Uterus (tissue), 4 donors: Measurements from ENCODE around the gene MTURN. TPM values are rescaled to one million over a fixed set of nuclear protein-coding genes. Genes with fewer than 3 reads are reported as not detected.

Experiments used
- DNase-seq, 2 donors: peaks; one replicate each; pipeline ENCODE4 v3.0.0-alpha.2; 2019 to 2020
- H3K27ac ChIP-seq, 2 donors: fragments of 200-600 bp; sonication (generic); 1 replicate in 1 of 2; 2 replicates in 1 of 2; pipeline ENCODE4 v1.5.1; 2016 to 2018
- H3K27me3 ChIP-seq, 2 donors: fragments of 200-600 bp; sonication (generic); one replicate each; pipeline ENCODE4 v1.5.1; 2018 to 2019; ENCODE audit warnings: control low read depth in 1 of 2
- H3K36me3 ChIP-seq, 2 donors: fragments of 200-600 bp; sonication (generic); one replicate each; pipeline ENCODE4 v1.5.1; 2019; ENCODE audit warnings: control low read depth in 1 of 2
- H3K4me1 ChIP-seq, 2 donors: fragments of 200-600 bp; sonication (generic); one replicate each; pipeline ENCODE4 v1.5.1; 2018 to 2019; ENCODE audit warnings: control low read depth in 1 of 2
- H3K4me3 ChIP-seq, 2 donors: fragments of 200-600 bp; sonication (generic); 1 replicate in 1 of 2; 2 replicates in 1 of 2; pipeline ENCODE4 v1.5.1; 2018 to 2019; ENCODE audit warnings: mild to moderate bottlenecking in 1 of 2
- H3K9me3 ChIP-seq, 2 donors: fragments of 200-600 bp; sonication (generic); one replicate each; pipeline ENCODE4 v1.5.1; 2019; ENCODE audit warnings: control low read depth in 1 of 2
- CTCF ChIP-seq, 4 experiments: fragments of 200-600 bp in 2 of 4; fragments of 450-650 bp in 2 of 4; sonication (generic) in 2 of 4; IDR thresholded peaks; one replicate each; pipeline ENCODE4 v1.5.1; 2016 to 2019; ENCODE audit warnings: antibody characterized with exemption in 4 of 4, mild to moderate bottlenecking in 2 of 4, moderate library complexity in 1 of 4
- POLR2A ChIP-seq, 2 donors: fragments of 450-650 bp; IDR thresholded peaks; one replicate each; pipeline ENCODE4 v1.6.1; 2016; ENCODE audit warnings: antibody characterized with exemption in 2 of 2, mild to moderate bottlenecking in 1 of 2, moderate library complexity in 1 of 2
- intact Hi-C: fragments of 100-400 bp; cut with DNase I; formaldehyde crosslinking; loops from one replicate; pipeline ENCODE4 v1.15.1; 2023; ENCODE audit warnings: low total_unique reads
- total RNA-seq, 4 donors: library from RNA; depleted of rRNA in 3 of 4; stranded (reverse); fragments of >200 nt in 3 of 4; gene quantifications; one replicate each; pipeline versions ENCODE4 v1.1.0 to v1.2.4, GENCODE V29; 2014 to 2023
- donor health status: DM: yes; HTN: yes; CAD: no.

MTURN gene
- total RNA-seq, 4 donors from 2014 or later: 45.1 to 75.9 (median 53.1) TPM

GRCh38 chr7:30112103-30112713, 22.6 kb upstream of the MTURN start:
- Histone ChIP-seq H3K27ac (no peak overlapping the region), H3K27me3 (no peaks in the 10 kb centered on the region), H3K4me3 (no peak overlapping the region), H3K9me3 (peaks cover 0 to 15% of the 10 kb centered on the region in 2 donors), H3K4me1 (no peaks in the 10 kb centered on the region), H3K36me3 (no peaks in the 10 kb centered on the region)
- no peak for DNase-seq
- TF ChIP-seq POLR2A (IDR thresholded peaks at IDR 0.05) (no peak), CTCF (IDR thresholded peaks at IDR 0.05) (no peak)
- intact Hi-C loops: no loop called here

GRCh38 chr7:30113144-30113543, 21.6 kb upstream of the MTURN start:
- no peak overlapping the region for H3K4me3 ChIP-seq
- H3K9me3 ChIP-seq: peaks cover 0 to 15% of the 10 kb centered on the region in 2 donors
- DNase-seq: no peak
- no peak overlapping the region for H3K27ac ChIP-seq
- no peak for TF ChIP-seq POLR2A (IDR thresholded peaks at IDR 0.05)
- no peak for TF ChIP-seq CTCF (IDR thresholded peaks at IDR 0.05)
- no peaks in the 10 kb centered on the region for H3K27me3 ChIP-seq
- intact Hi-C loops: no loop called here
- no peaks in the 10 kb centered on the region for H3K36me3 ChIP-seq
- no peaks in the 10 kb centered on the region for H3K4me1 ChIP-seq

- H3K9me3 ChIP-seq: peaks cover 0 to 15% of the 10 kb centered on the region in 2 donors
- no peak for TF ChIP-seq CTCF (IDR thresholded peaks at IDR 0.05)
- no peak for TF ChIP-seq POLR2A (IDR thresholded peaks at IDR 0.05)
- no peaks in the 10 kb centered on the region for H3K36me3 ChIP-seq
- no peak for DNase-seq
- H3K4me3 ChIP-seq: no peak overlapping the region
- H3K27ac ChIP-seq: no peak overlapping the region
- intact Hi-C loops: no loop called here
- no peaks in the 10 kb centered on the region for H3K27me3 ChIP-seq
- no peaks in the 10 kb centered on the region for H3K4me1 ChIP-seq
Measured at GRCh38 chr7:30114536-30115238, 20.1 kb upstream of the MTURN start.

GRCh38 chr7:30115709-30116297, 19.0 kb upstream of the MTURN start:
- no peaks in the 10 kb centered on the region for H3K36me3 ChIP-seq
- no peak for TF ChIP-seq POLR2A (IDR thresholded peaks at IDR 0.05)
- no peak for TF ChIP-seq CTCF (IDR thresholded peaks at IDR 0.05)
- intact Hi-C loops: no loop called here
- H3K9me3 ChIP-seq: peaks cover 0 to 15% of the 10 kb centered on the region in 2 donors
- DNase-seq: no peak
- no peak overlapping the region for H3K27ac ChIP-seq
- H3K27me3 ChIP-seq: no peaks in the 10 kb centered on the region
- no peak overlapping the region for H3K4me3 ChIP-seq
- no peaks in the 10 kb centered on the region for H3K4me1 ChIP-seq

- H3K27me3 ChIP-seq: no peaks in the 10 kb centered on the region
- no peak for TF ChIP-seq CTCF (IDR thresholded peaks at IDR 0.05)
- TF ChIP-seq POLR2A (IDR thresholded peaks at IDR 0.05): no peak
- intact Hi-C loops: no loop called here
- no peak for DNase-seq
- no peak overlapping the region for H3K27ac ChIP-seq
- H3K9me3 ChIP-seq: peaks cover 0 to 15% of the 10 kb centered on the region in 2 donors
- H3K4me3 ChIP-seq: no peak overlapping the region
- no peaks in the 10 kb centered on the region for H3K4me1 ChIP-seq
- no peaks in the 10 kb centered on the region for H3K36me3 ChIP-seq
Measured at GRCh38 chr7:30116771-30117170, 18.0 kb upstream of the MTURN start.
